HG03175 (cell line): ENCODE data around the gene NUP88.
"Not testable (repeated sequence)": the region's sequence is repeated elsewhere in the genome, so short reads cannot be mapped to it uniquely, and the experiment has no call there.

Experiments
- ATAC-seq: cut with Tn5 transposase; IDR thresholded peaks from one replicate; pipeline ENCODE4 v1.9.1; 2021; ENCODE audit warnings: mild to moderate bottlenecking, moderate library complexity; ENCODE audit not compliant: unreplicated experiment

The NUP88 gene

GRCh38 chr17:5419356-5419958 is at the start of gene NUP88:
Gene NUP88 (minus strand): TSS chr17:5419662. CDS start chr17:5419650, 12 bp downstream.
- ATAC-seq, result peak; percentile 88

GRCh38 chr17:5468075-5468473 is 48.6 kb upstream of the NUP88 start:
- ATAC-seq, result no peak

- ATAC-seq, result no peak
Measured at GRCh38 chr17:5467416-5467815, 48.0 kb upstream of the NUP88 start.

- no peak for ATAC-seq
Measured at GRCh38 chr17:5466295-5466694, 46.8 kb upstream of the NUP88 start.

- ATAC-seq, result no peak
Measured at GRCh38 chr17:5464717-5465507, 45.5 kb upstream of the NUP88 start.

GRCh38 chr17:5446786-5447185 is 27.3 kb upstream of the NUP88 start:
- ATAC-seq, result no peak

- ATAC-seq, result no peak
Measured at GRCh38 chr17:5444209-5444608, 24.7 kb upstream of the NUP88 start.

- ATAC-seq, result no peak
Measured at GRCh38 chr17:5443728-5444127, 24.3 kb upstream of the NUP88 start.

- no peak for ATAC-seq
Measured at GRCh38 chr17:5439446-5439764, 19.9 kb upstream of the NUP88 start.

- ATAC-seq, result peak; percentile 88
Measured at GRCh38 chr17:5438716-5439445, 19.4 kb upstream of the NUP88 start, which contains the start of gene C1QBP. Gene C1QBP (minus strand): TSS chr17:5439155. CDS start chr17:5439073, 82 bp downstream.

- ATAC-seq, result no peak
Measured at GRCh38 chr17:5437721-5438317, 18.4 kb upstream of the NUP88 start.

- ATAC-seq, result not testable (repeated sequence)
Measured at GRCh38 chr17:5435781-5436315, 16.4 kb upstream of the NUP88 start.

- ATAC-seq, result no peak
Measured at GRCh38 chr17:5434984-5435383, 15.5 kb upstream of the NUP88 start.

GRCh38 chr17:5431949-5432556 is 12.6 kb upstream of the NUP88 start:
- no peak for ATAC-seq

- ATAC-seq, result not testable (repeated sequence)
Measured at GRCh38 chr17:5431234-5431633, 11.8 kb upstream of the NUP88 start.

- ATAC-seq, result no peak
Measured at GRCh38 chr17:5430413-5430999, 11.0 kb upstream of the NUP88 start.

GRCh38 chr17:5429191-5429887 is 9.9 kb upstream of the NUP88 start:
- ATAC-seq, result no peak

- no peak for ATAC-seq
Measured at GRCh38 chr17:5425826-5426225, 6.4 kb upstream of the NUP88 start.

- no peak for ATAC-seq
Measured at GRCh38 chr17:5424909-5425308, 5.4 kb upstream of the NUP88 start.

GRCh38 chr17:5422505-5422904 is 3.0 kb upstream of the NUP88 start:
- ATAC-seq, result no peak
